Right cardiac atrium (tissue), 5 donors: ENCODE results near the gene MCCC1. TPM values are rescaled to one million over a fixed set of nuclear protein-coding genes. Genes with fewer than 3 reads are reported as not detected.
"Not testable (repeated sequence)": the region's sequence is repeated elsewhere in the genome, so short reads cannot be mapped to it uniquely, and the experiment has no call there.

ENCODE experiments used
- ATAC-seq, 2 donors: fragments of 200-7000 bp; cut with Tn5 transposase; one replicate each; pipeline versions ENCODE4 v1.8.0 to v1.9.1; 2020; ENCODE audit warnings: moderate library complexity in 2 of 2, mild to moderate bottlenecking in 1 of 2
- DNase-seq, 3 donors: peaks; one replicate each; pipeline ENCODE4 v3.0.0-alpha.2; 2020
- H3K27ac ChIP-seq: one replicate; pipeline ENCODE4 v1.5.1; 2013; ENCODE audit warnings: mild to moderate bottlenecking, low read length, control low read depth, moderate library complexity
- H3K27me3 ChIP-seq: one replicate; pipeline ENCODE4 v1.6.1; 2013; ENCODE audit not compliant: control insufficient read depth, insufficient read depth
- H3K4me1 ChIP-seq: one replicate; pipeline ENCODE4 v1.6.1; 2013; ENCODE audit warnings: low read length; ENCODE audit not compliant: control insufficient read depth, insufficient read depth
- H3K4me3 ChIP-seq: one replicate; pipeline ENCODE4 v1.5.1; 2013; ENCODE audit warnings: low read length, control low read depth
- H3K9me3 ChIP-seq: one replicate; pipeline ENCODE4 v1.6.1; 2013; ENCODE audit warnings: low read length; ENCODE audit not compliant: control insufficient read depth
- WGBS: extraction: QIAGEN DNeasy Blood & Tissue Kit; methylation state at CpG from one replicate; pipeline ENCODE4 v1.1.7; 2013; 5-methylcytosine and 5-hydroxymethylcytosine counted together
- intact Hi-C, 4 donors: fragments of 100-400 bp; cut with DNase I; formaldehyde crosslinking; loops; one replicate each; pipeline versions ENCODE4 v1.11.0 to v1.14.0; 2022 to 2023
- polyA plus RNA-seq: library from polyadenylated mRNA; stranded (reverse); fragments of 200-250 nt; gene quantifications from one replicate; pipeline ENCODE4 v1.2.3, GENCODE V29; 2013
- total RNA-seq, 4 donors: library from RNA; stranded (reverse); fragmentation: NEBNext Ultra II Directional; extraction: Animal tissue kit (Norgen Biotek cat#: 25700); gene quantifications; one replicate each; pipeline ENCODE4 v1.2.1, GENCODE V29; 2021
- donor health status: healthy with polysubstance abuse.
- donor health status: DM: no; HTN: yes; CAD: no.
- donor health status: DM: no; HTN: no; CAD: no.
- donor health status: DM: no; HTN: yes; CAD: no; lungs with severe emphysema.
- donor health status: DM: yes; HTN: yes; CAD: no.

Gene MCCC1
- total and polyA plus RNA-seq, 5 donors, result 24.7 to 42.7 (median 29.7) TPM

DNA sequence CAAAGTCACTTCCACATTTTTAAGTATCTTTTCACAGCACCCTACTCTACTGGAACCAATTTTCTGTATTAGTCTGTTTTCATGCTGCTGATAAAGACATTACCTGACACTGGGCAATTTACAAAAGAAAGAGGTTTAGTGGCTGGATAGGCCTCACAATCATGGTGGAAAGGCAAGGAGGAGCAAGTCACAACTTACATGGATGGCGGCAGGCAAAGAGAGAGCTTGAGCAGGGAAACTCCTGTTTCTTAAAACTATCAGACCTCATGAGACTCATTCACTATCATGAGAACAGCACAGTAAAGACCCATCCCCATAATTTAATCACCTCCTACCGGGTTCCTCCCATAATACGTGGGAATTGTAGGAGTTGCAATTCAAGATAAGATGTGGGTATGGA is 18.7 kb downstream of the MCCC1 start:
- Histone ChIP-seq H3K9me3 (no peaks in the 10 kb centered on the region), H3K27ac (no peak overlapping the region), H3K27me3 (no peaks in the 10 kb centered on the region), H3K4me1 (no peaks in the 10 kb centered on the region), H3K4me3 (no peak overlapping the region)
- 97% methylated on average over 3 of the region's 3 CpGs for WGBS
- intact Hi-C loops, result no loop called here
- ATAC-seq, result no peak
- no peak for DNase-seq

DNA sequence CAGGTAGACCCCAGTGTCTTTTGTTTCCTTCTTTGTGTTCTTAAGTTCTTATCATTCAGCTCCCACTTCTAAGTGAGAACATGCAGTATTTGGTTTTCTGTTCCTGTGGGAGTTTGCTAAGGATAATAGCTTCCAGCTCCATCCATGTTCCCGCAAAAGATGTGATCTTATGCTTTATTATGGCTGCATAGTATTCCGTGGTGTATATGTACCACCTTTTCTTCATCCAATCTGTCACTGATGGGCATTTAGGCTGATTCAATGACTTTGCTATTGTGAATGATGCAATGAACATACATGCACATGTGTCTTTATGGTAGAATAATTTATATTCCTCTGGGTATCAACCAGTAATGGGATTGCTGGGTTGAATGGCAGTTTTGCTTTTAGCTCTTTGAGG is 24.4 kb downstream of the MCCC1 start:
- Histone ChIP-seq H3K4me1 (no peaks in the 10 kb centered on the region), H3K27me3 (no peaks in the 10 kb centered on the region), H3K9me3 (no peaks in the 10 kb centered on the region), H3K27ac (no peak overlapping the region), H3K4me3 (no peak overlapping the region)
- intact Hi-C loops, result no loop called here
- DNase-seq (no peak), ATAC-seq (no peak)
- WGBS, result 96% methylated on average over 2 of the region's 2 CpGs

DNA sequence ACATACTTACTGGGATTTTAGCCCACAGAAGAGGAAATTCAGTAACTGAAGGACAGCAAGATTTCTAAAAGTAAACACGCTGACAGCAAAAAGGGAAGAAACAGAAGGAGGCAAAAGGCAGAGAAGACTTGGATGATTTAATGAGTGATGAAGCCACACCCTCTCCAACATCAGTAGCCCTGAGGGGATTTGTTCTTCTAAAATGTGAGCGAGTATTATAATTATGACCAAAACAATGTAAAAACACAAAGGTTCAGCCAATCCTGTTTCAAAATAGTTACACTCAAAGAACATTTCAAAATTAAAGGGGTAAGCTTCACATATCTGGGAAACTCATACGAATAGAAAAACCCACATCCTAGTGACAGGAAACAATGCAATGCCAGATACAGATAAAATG is 25.0 kb downstream of the MCCC1 start:
- WGBS, result 41% methylated on average over 3 of the region's 3 CpGs
- no peak for ATAC-seq
- intact Hi-C loops, result no loop called here
- Histone ChIP-seq H3K4me1 (no peaks in the 10 kb centered on the region), H3K4me3 (no peak overlapping the region), H3K27me3 (no peaks in the 10 kb centered on the region), H3K9me3 (no peaks in the 10 kb centered on the region), H3K27ac (no peak overlapping the region)
- no peak for DNase-seq

DNA sequence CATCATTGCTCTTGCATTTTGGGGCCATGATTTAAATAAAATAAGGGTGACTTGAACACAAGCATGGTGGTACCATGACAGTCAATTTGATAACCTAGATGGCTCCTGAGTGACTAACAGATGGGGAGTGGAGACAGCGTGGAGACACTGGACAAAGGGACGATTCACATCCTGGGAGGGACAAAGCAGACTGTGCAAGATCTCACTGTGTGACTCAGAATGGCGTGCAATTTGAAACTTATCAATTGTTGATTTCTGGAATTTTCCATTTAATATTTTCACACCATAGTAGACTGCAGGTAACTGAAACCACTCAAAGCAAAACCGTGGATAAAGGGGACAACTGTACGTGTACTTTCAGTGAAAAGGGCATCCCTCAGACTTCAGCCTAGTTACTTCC is 25.5 kb downstream of the MCCC1 start:
- H3K27me3 ChIP-seq, result no peaks in the 10 kb centered on the region
- no peaks in the 10 kb centered on the region for H3K4me1 ChIP-seq
- H3K27ac ChIP-seq, result no peak overlapping the region
- H3K9me3 ChIP-seq, result no peaks in the 10 kb centered on the region
- DNase-seq (no peak), ATAC-seq (no peak)
- H3K4me3 ChIP-seq, result no peak overlapping the region
- intact Hi-C loops, result no loop called here
- 62% methylated on average over 5 of the region's 5 CpGs for WGBS

DNA sequence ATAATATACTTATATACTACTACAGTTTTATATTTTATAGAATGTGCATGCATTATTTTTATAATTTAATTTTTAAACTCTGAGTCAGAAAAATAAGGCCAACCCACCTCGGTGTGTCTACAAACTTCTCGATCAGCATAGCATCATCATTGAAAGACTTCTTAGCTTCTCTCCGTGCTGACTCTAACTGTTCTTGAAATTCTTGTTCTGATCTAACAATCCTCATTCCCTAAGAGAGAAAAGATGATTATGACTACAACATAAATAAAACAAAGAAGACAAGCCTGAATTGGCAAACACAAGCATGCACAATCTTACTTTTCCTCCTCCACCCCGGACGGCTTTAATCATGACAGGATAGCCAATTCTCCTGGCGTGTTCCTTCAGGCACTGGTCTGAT is 28.4 kb downstream of the MCCC1 start:
- H3K4me3 ChIP-seq, result no peak overlapping the region
- H3K27ac ChIP-seq, result no peak overlapping the region
- DNase-seq (no peak), ATAC-seq (no peak)
- intact Hi-C loops, result no loop called here
- no peaks in the 10 kb centered on the region for H3K9me3 ChIP-seq
- H3K4me1 ChIP-seq, result no peaks in the 10 kb centered on the region
- WGBS, result 94% methylated on average over 6 of the region's 6 CpGs
- no peaks in the 10 kb centered on the region for H3K27me3 ChIP-seq

DNA sequence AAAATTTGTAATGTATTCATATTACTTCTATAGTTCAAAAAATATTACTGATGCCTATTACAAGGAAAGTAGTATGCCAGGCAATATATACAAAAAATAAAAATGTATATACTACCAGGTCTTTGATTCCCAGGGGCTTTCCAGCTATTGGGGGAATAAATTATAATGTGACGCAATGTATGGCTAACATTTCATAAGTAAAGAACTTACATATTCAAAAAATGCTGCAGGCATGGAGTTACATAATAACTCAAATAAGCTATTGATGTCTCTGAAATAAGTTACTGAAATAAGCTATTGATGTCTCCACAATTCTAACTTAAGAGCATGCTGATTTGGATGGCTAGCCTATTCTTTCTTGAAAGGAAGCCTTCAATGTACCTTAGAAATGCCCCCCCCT is 30.2 kb downstream of the MCCC1 start:
- no peak overlapping the region for H3K4me3 ChIP-seq
- no peak overlapping the region for H3K27ac ChIP-seq
- no peaks in the 10 kb centered on the region for H3K4me1 ChIP-seq
- ATAC-seq (no peak), DNase-seq (no peak)
- H3K27me3 ChIP-seq, result no peaks in the 10 kb centered on the region
- H3K9me3 ChIP-seq, result no peaks in the 10 kb centered on the region
- 1% methylated on average over 1 of the region's 1 CpG for WGBS
- intact Hi-C loops, result no loop called here

DNA sequence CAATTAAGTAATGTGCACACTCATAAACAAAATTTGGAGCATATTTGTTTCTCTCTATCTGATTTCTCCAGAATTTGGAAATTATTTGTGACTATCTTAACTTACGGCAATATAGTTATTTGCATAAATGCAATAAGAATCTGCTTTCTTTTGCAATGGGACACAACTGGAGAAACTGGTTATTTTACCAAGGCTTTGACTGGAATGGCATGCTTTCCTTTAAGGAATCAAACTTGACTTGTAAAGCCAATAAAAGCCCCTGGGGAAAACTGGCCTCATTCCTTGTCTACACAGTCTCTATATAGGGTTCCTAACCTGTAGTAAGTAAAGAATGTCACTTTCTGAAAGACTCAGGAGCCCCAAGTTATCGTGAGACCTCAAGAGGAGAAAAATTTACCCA is 32.4 kb downstream of the MCCC1 start:
- ATAC-seq, H3K9me3 ChIP-seq, intact Hi-C loops, H3K27me3 ChIP-seq, H3K4me1 ChIP-seq, H3K27ac ChIP-seq, H3K4me3 ChIP-seq, DNase-seq: not testable (repeated sequence)
- WGBS, result 99% methylated on average over 2 of the region's 2 CpGs

DNA sequence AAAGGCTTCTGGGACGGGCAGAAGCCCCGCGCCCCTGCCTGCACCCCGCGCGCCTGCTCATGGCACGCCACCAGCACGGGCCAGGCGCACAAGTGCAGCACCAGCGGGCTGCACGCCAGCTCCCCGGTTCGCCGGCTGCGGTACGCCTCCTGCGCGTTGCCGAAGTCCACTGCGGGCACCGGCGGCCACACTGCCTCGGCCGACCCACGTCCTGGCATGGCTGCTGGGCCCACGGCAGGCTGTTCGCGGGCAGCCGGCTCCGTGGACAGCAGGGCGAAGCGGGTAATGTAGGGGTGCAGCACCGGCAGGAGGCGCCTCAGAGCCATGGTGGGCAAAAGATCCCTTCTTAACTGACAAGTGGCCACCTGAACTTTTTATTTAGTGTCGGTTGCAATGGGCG is 34.8 kb downstream of the MCCC1 start:
- ATAC-seq (no peak), DNase-seq (no peak)
- no peak overlapping the region for H3K4me3 ChIP-seq
- intact Hi-C loops, result no loop called here
- H3K27ac ChIP-seq, result no peak overlapping the region
- no peaks in the 10 kb centered on the region for H3K4me1 ChIP-seq
- H3K27me3 ChIP-seq, result no peaks in the 10 kb centered on the region
- 84% methylated on average over 36 of the region's 36 CpGs for WGBS
- no peaks in the 10 kb centered on the region for H3K9me3 ChIP-seq

DNA sequence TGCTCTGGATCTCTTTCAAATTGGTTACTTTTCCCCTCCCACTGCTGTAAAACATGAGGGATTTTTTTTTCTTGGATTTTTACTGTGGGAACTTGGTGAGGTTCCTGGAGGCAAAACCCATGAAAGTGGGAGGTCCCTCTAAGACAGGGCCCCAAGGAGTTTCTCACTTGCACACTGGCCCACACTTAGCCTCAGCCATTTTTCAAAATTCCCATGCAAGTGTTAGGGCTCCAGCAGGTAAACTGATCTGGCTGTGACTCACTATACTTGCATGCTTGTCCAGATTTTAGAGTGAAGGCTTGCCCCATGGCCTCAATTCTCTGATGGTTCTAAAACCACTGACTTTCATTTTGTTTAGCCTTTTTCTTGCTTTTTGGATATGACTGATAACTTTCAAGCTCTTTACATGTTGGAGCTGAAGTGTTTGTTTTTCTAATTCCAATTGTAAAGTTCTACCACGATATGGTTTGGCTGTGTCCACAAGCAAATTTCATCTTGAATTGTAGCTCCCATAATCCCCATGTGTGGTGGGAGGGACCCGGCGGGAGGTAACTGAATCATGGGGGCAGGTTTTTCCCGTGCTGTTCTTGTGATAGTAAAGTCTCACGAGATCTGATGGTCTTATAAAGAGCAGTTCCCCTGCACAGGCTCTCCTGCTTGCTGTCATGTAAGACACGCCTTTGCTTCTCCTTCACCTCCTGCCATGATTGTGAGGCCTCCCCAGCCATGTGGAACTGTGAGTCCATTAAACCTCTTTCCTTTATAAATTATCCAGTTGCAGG is 37.7 kb downstream of the MCCC1 start:
- ATAC-seq (no peak), DNase-seq (no peak)
- Histone ChIP-seq H3K4me3 (no peak overlapping the region), H3K27ac (no peak overlapping the region), H3K4me1 (no peaks in the 10 kb centered on the region), H3K27me3 (no peaks in the 10 kb centered on the region), H3K9me3 (no peaks in the 10 kb centered on the region)
- intact Hi-C loops, result no loop called here
- WGBS, result 88% methylated on average over 6 of the region's 6 CpGs

DNA sequence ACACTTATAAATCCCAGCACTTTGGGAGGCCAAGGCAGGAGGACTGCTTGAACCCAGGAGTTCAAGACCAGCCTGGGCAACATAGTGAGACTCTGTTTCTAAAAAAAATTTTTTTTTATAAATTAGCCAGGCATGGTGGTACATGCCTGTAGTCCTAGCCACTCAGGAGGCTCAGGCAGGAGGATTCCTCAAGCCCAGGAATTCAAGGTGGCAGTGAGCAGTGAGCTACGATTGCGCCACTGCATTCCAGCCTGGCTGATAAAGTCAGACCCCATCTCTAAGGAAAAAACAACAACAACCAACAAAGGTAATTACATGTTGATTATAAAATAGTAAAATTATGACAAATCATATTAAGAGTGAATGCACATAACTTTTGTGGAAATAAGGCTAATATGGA is 40.9 kb downstream of the MCCC1 start:
- ATAC-seq, result no peak
- Histone ChIP-seq H3K4me1 (no peaks in the 10 kb centered on the region), H3K27me3 (no peaks in the 10 kb centered on the region), H3K4me3 (no peak overlapping the region), H3K27ac (no peak overlapping the region), H3K9me3 (no peaks in the 10 kb centered on the region)
- WGBS, result 99% methylated on average over 2 of the region's 2 CpGs
- DNase-seq, result no peak
- intact Hi-C loops, result no loop called here

DNA sequence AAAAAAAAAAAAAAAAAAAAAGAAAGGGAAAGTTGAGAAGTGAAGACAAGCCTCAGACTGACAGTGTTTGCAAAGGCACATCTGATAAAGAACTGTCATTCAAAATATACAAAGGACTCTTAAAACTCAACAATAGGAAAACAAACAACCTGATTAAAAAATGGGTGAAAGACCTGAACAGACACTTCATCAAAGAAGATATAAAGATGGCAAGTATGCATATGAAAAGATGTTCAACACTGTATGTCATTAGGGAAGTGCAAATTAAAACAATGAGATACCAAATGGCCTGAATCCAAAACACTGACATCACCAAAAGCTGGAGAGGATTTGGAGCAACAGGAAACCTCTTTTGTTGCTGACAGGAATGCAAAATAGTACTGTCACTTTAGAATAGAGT is 48.6 kb downstream of the MCCC1 start:
- ATAC-seq (no peak), DNase-seq (no peak)
- H3K27ac ChIP-seq, result no peak overlapping the region
- H3K9me3 ChIP-seq, result no peaks in the 10 kb centered on the region
- intact Hi-C loops, result no loop called here
- H3K4me1 ChIP-seq, result no peaks in the 10 kb centered on the region
- no peak overlapping the region for H3K4me3 ChIP-seq
- no peaks in the 10 kb centered on the region for H3K27me3 ChIP-seq

DNA sequence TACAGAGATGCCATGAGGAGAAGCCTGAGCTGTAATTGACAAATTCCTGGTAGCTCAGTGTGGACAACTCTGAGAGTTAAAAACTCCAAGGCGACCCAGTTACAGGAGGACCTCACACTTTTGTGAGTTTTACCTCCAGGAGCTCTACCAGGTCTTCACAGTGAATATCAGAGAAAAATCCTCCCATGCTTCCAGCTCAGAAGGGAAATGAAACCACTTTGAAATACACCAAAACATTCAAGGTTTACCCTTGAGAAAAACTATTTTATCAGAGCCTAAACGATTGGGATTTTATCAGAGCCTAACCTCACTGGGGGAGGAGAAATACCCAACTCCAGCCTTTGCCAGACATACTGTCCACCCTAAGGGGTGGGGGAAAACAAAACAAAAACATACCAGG is 52.4 kb downstream of the MCCC1 start:
- Histone ChIP-seq H3K27me3 (no peaks in the 10 kb centered on the region), H3K4me1 (no peaks in the 10 kb centered on the region), H3K4me3 (no peak overlapping the region), H3K9me3 (no peaks in the 10 kb centered on the region), H3K27ac (no peak overlapping the region)
- intact Hi-C loops, result no loop called here
- 51% methylated on average over 2 of the region's 2 CpGs for WGBS
- no peak for ATAC-seq
- no peak for DNase-seq
